IMR-90 (cell line): ENCODE data around the gene CPAMD8. TPM values are rescaled to one million over a fixed set of nuclear protein-coding genes. Genes with fewer than 3 reads are reported as not detected.

Experiments
- ATAC-seq: fragments of 200-7000 bp; cut with Tn5 transposase; 2 replicates; pipeline ENCODE4 v1.9.1; 2020; ENCODE audit warnings: low read depth, mild to moderate bottlenecking, moderate library complexity
- BruUV-seq: library from RNA; stranded (reverse); fragments of 400-500 nt; replicated peaks from 2 replicates; lab custom pipeline; 2021; lab: Mats Ljungman, UMichigan
- CTCF ChIA-PET: fragments of 300-600 bp; formaldehyde crosslinking; extraction: SDS; loops from one replicate; lab custom pipeline; 2021; ENCODE audit warnings: antibody characterized with exemption; lab: Yijun Ruan, JAX
- POLR2A ChIA-PET: fragments of 300-600 bp; sonication (Branson Sonifier 250); formaldehyde crosslinking; loops from one replicate; lab custom pipeline; 2022; ENCODE audit warnings: antibody characterized with exemption; ENCODE audit not compliant: unreplicated experiment; lab: Charles Lee
- DNase-seq: peaks from one replicate; pipeline ENCODE4 v3.0.0; 2013
- H2AFZ ChIP-seq: replicated peaks from 2 replicates; pipeline ENCODE3; 2013; ENCODE audit warnings: low read length, mild to moderate bottlenecking; ENCODE audit not compliant: poor library complexity
- H2AK5ac ChIP-seq: 2 replicates; pipeline ENCODE4 v1.6.1; 2013; ENCODE audit warnings: low read depth, low read length, inconsistent platforms
- H2AK9ac ChIP-seq: replicated peaks from 2 replicates; pipeline ENCODE3; 2013; ENCODE audit warnings: mild to moderate bottlenecking, low read depth, low read length, moderate library complexity; ENCODE audit not compliant: poor library complexity
- H2BK120ac ChIP-seq: 2 replicates; pipeline ENCODE4 v1.6.1; 2013; ENCODE audit warnings: low read depth, low read length, inconsistent platforms
- H2BK15ac ChIP-seq: 3 replicates; pipeline ENCODE4 v1.6.1; 2013; ENCODE audit warnings: low read depth, low read length, inconsistent platforms
- H2BK20ac ChIP-seq: 2 replicates; pipeline ENCODE4 v1.6.1; 2013; ENCODE audit warnings: low read depth, mild to moderate bottlenecking, inconsistent platforms, low read length, moderate library complexity
- H2BK5ac ChIP-seq: 2 replicates; pipeline ENCODE4 v1.6.1; 2013; ENCODE audit warnings: mild to moderate bottlenecking, low read depth, low read length, inconsistent platforms; ENCODE audit not compliant: poor library complexity, severe bottlenecking
- H3K14ac ChIP-seq: replicated peaks from 2 replicates; pipeline ENCODE4 v1.6.1; 2013; ENCODE audit warnings: low read depth, low read length, inconsistent platforms
- H3K18ac ChIP-seq: 2 replicates; pipeline ENCODE4 v1.6.1; 2013; ENCODE audit warnings: low read depth, low read length, control low read depth
- H3K23ac ChIP-seq: 2 replicates; pipeline ENCODE4 v1.6.1; 2013; ENCODE audit warnings: low read depth, low read length, inconsistent platforms
- H3K27ac ChIP-seq: 2 replicates; pipeline ENCODE4 v1.5.1; 2013; ENCODE audit warnings: mild to moderate bottlenecking, control low read depth, low read length; ENCODE audit not compliant: insufficient read depth
- H3K27me3 ChIP-seq: 2 replicates; pipeline ENCODE4 v1.6.1; 2013; ENCODE audit warnings: low read length; ENCODE audit not compliant: control insufficient read depth, insufficient read depth
- H3K36me3 ChIP-seq: 2 replicates; pipeline ENCODE4 v1.6.1; 2013; ENCODE audit warnings: low read length, mixed read lengths; ENCODE audit not compliant: control insufficient read depth, insufficient read depth
- H3K4ac ChIP-seq: 2 replicates; pipeline ENCODE4 v1.6.1; 2013; ENCODE audit warnings: low read depth, low read length, inconsistent platforms
- H3K4me1 ChIP-seq: 2 replicates; pipeline ENCODE4 v1.6.1; 2013; ENCODE audit warnings: low read length, mixed read lengths; ENCODE audit not compliant: control insufficient read depth, insufficient read depth
- H3K4me2 ChIP-seq: 2 replicates; pipeline ENCODE4 v1.6.1; 2013; ENCODE audit warnings: low read depth, mild to moderate bottlenecking, control low read depth, low read length, moderate library complexity
- H3K4me3 ChIP-seq: 2 replicates; pipeline ENCODE4 v1.5.1; 2013; ENCODE audit warnings: low read depth, mild to moderate bottlenecking, control low read depth, low read length, moderate library complexity; ENCODE audit not compliant: insufficient read depth
- H3K56ac ChIP-seq: 2 replicates; pipeline ENCODE4 v1.6.1; 2013; ENCODE audit warnings: low read length, inconsistent platforms; ENCODE audit not compliant: insufficient read depth; ENCODE audit errors: extremely low read depth
- H3K79me1 ChIP-seq, 2 experiments: 2 replicates each; pipeline ENCODE4 v1.6.1; 2013; ENCODE audit warnings: low read length in 2 of 2, inconsistent platforms in 1 of 2, low read depth in 1 of 2
- H3K9ac ChIP-seq: 2 replicates; pipeline ENCODE4 v1.6.1; 2013; ENCODE audit warnings: low read depth, low read length, control low read depth
- H3K9me1 ChIP-seq: 2 replicates; pipeline ENCODE4 v1.6.1; 2013; ENCODE audit warnings: low read length, inconsistent platforms; ENCODE audit not compliant: insufficient read depth
- H3K9me3 ChIP-seq: 2 replicates; pipeline ENCODE4 v1.6.1; 2013; ENCODE audit warnings: low read length; ENCODE audit not compliant: control insufficient read depth, insufficient read depth
- H4K20me1 ChIP-seq: 2 replicates; pipeline ENCODE4 v1.6.1; 2013; ENCODE audit warnings: low read length, inconsistent platforms; ENCODE audit not compliant: insufficient read depth
- H4K5ac ChIP-seq: 2 replicates; pipeline ENCODE4 v1.6.1; 2013; ENCODE audit warnings: mild to moderate bottlenecking, low read depth, low read length, control low read depth
- H4K8ac ChIP-seq, 2 experiments: 2 replicates each; pipeline ENCODE4 v1.6.1; 2013; ENCODE audit warnings: low read depth in 2 of 2, low read length in 2 of 2, control low read depth in 1 of 2, inconsistent platforms in 1 of 2
- H4K91ac ChIP-seq: 2 replicates; pipeline ENCODE4 v1.6.1; 2013; ENCODE audit warnings: low read depth, low read length, inconsistent platforms; ENCODE audit not compliant: insufficient read depth
- CEBPB ChIP-seq: IDR thresholded peaks from 2 replicates; pipeline ENCODE4 v1.6.1; 2012; ENCODE audit warnings: low read depth, low read length, improper control_type of control experiment
- CHD1 ChIP-seq: IDR thresholded peaks from 2 replicates; pipeline ENCODE4 v1.6.1; 2012; ENCODE audit warnings: low read depth, low read length, improper control_type of control experiment
- CTCF ChIP-seq: conservative IDR thresholded peaks from 2 replicates; pipeline ENCODE4 v1.5.1; 2012; ENCODE audit warnings: mild to moderate bottlenecking, low read depth, low read length, improper control_type of control experiment
- MAFK ChIP-seq: IDR thresholded peaks from 2 replicates; pipeline ENCODE4 v1.6.1; 2012; ENCODE audit warnings: low read depth, low read length, improper control_type of control experiment
- NFE2L2 ChIP-seq: fragments of 150-350 bp; IDR thresholded peaks from 2 replicates; pipeline ENCODE4 v1.6.1; 2016; ENCODE audit warnings: low read depth, mild to moderate bottlenecking, low read length
- RCOR1 ChIP-seq: IDR thresholded peaks from 2 replicates; pipeline ENCODE4 v1.6.1; 2012; ENCODE audit warnings: mild to moderate bottlenecking, low read length, improper control_type of control experiment; ENCODE audit not compliant: insufficient replicate concordance
- RFX5 ChIP-seq: IDR thresholded peaks from 2 replicates; pipeline ENCODE4 v1.8.0; 2012; ENCODE audit warnings: low read depth, mild to moderate bottlenecking, low read length, moderate library complexity
- SMC3 ChIP-seq: fragments of 150-350 bp; IDR thresholded peaks from 2 replicates; pipeline ENCODE4 v1.6.1; 2016; ENCODE audit warnings: low read depth, mild to moderate bottlenecking, antibody characterized with exemption, low read length, moderate library complexity
- WGBS, 2 experiments: methylation state at CpG; one replicate each; pipeline versions ENCODE4 v1.1.5 to v1.1.7; 2013; ENCODE audit warnings: missing lambda C conversion rate in 2 of 2; ENCODE audit not compliant: insufficient read length in 1 of 2; ENCODE audit errors: extremely low coverage in 2 of 2; 5-methylcytosine and 5-hydroxymethylcytosine counted together
- dilution Hi-C: fragments of 300-500 bp; cut with HindIII; formaldehyde crosslinking; loops from one replicate; pipeline ENCODE4 v1.14.3; 2018; ENCODE audit warnings: low sequenced_read_pairs; ENCODE audit not compliant: unreplicated experiment
- in situ Hi-C: fragments of 300-500 bp; cut with MboI; formaldehyde crosslinking; loops from 3 replicates; pipeline ENCODE4 v1.14.3; 2019; ENCODE audit warnings: low sequenced_read_pairs, inconsistent platforms, mixed read lengths
- intact Hi-C: fragments of 100-400 bp; cut with micrococcal nuclease; formaldehyde crosslinking; loops from 2 replicates; pipeline ENCODE4 v1.10.0; 2022
- polyA plus RNA-seq, 3 experiments: library from polyadenylated mRNA; depleted of rRNA; stranded (reverse); fragments of >200 nt; gene quantifications; 2 replicates each; pipeline ENCODE4 v1.2.3, GENCODE V29; 2012; ENCODE audit warnings: low replicate concordance in 1 of 3
- total RNA-seq: library from RNA; depleted of rRNA; stranded (reverse); fragments of >200 nt; gene quantifications from 2 replicates; pipeline ENCODE4 v1.2.3, GENCODE V29; 2012
- TF ChIP-seq, protein P1 (sequence below): fragments of 150-350 bp; IDR thresholded peaks from 2 replicates; pipeline ENCODE4 v1.6.1; 2017; ENCODE audit warnings: mild to moderate bottlenecking, antibody characterized with exemption, low read length, low read depth

The CPAMD8 gene
- total and polyA plus RNA-seq, 2 of the 4 experiments (the other 2 are of a cell fraction) = 0.36 to 0.79 TPM

- H3K79me1 ChIP-seq = no peaks in the 10 kb centered on the region
- no peak overlapping the region for H4K91ac ChIP-seq
- H4K5ac ChIP-seq = no peak overlapping the region
- POLR2A ChIA-PET = no interaction called here
- 60% methylated on average over 5 of the region's 7 CpGs; no CpG with 5 or more reads in 1 of the 2 experiments for whole genome bisulfite sequencing, 2 experiments
- H2BK20ac ChIP-seq = no peak overlapping the region
- no peaks in the 10 kb centered on the region for H4K20me1 ChIP-seq
- no peak overlapping the region for H3K4me3 ChIP-seq
- in situ Hi-C loops = no loop called here
- no peak overlapping the region for H3K4me2 ChIP-seq
- no peaks in the 10 kb centered on the region for H3K36me3 ChIP-seq
- H3K27me3 ChIP-seq = peaks cover 4% of the 10 kb centered on the region; the same call in 1 of the 2 replicates
- BruUV-seq = no TSS peak
- H3K9me3 ChIP-seq = no peaks in the 10 kb centered on the region
- no peak overlapping the region for H2AFZ ChIP-seq
- no peak overlapping the region for H4K8ac ChIP-seq
- ATAC-seq = no peak
- no peaks in the 10 kb centered on the region for H3K4me1 ChIP-seq
- H2BK15ac ChIP-seq = no peak overlapping the region
- no peak overlapping the region for H2AK5ac ChIP-seq
- H2AK9ac ChIP-seq = no peak overlapping the region
- no peak overlapping the region for H2BK5ac ChIP-seq
- no peak overlapping the region for H2BK120ac ChIP-seq
- H3K18ac ChIP-seq = no peak overlapping the region
- H3K56ac ChIP-seq = no peak overlapping the region
- H3K9me1 ChIP-seq = no peaks in the 10 kb centered on the region
- dilution Hi-C loops = no loop called here
- H3K14ac ChIP-seq = no peak overlapping the region
- intact Hi-C loops = no loop called here
- CTCF ChIA-PET = no interaction called here
- TF ChIP-seq RFX5 (no peak), RCOR1 (no peak), CTCF (no peak), CEBPB (no peak), SMC3 (no peak), CHD1 (no peak), MAFK (no peak), NFE2L2 (no peak)
- TF ChIP-seq, protein P1, sequence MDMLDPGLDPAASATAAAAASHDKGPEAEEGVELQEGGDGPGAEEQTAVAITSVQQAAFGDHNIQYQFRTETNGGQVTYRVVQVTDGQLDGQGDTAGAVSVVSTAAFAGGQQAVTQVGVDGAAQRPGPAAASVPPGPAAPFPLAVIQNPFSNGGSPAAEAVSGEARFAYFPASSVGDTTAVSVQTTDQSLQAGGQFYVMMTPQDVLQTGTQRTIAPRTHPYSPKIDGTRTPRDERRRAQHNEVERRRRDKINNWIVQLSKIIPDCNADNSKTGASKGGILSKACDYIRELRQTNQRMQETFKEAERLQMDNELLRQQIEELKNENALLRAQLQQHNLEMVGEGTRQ = no peak
- H3K27ac ChIP-seq = no peak overlapping the region
- no peak overlapping the region for H3K9ac ChIP-seq
- H3K4ac ChIP-seq = no peak overlapping the region
- DNase-seq = no peak
- H3K23ac ChIP-seq = no peak overlapping the region
Measured at GRCh38 chr19:17001603-17002183, 24.9 kb downstream of the CPAMD8 start.
